Left hindlimb (tissue), 1 donor: ENCODE results near the gene UBL7.

ENCODE experiments used
- DNase-seq: peaks from one replicate; pipeline ENCODE4 v3.0.0-alpha.2; 2018

UBL7 gene

GRCh38 chr15:74438206-74438605 lies 22.8 kb downstream of the UBL7 start:
- DNase-seq, result no peak

GRCh38 chr15:74434263-74435136 lies 26.5 kb downstream of the UBL7 start:
- peak; percentile 69 for DNase-seq

- peak; percentile 93 for DNase-seq
Observed at GRCh38 chr15:74433592-74434262, 27.2 kb downstream of the UBL7 start, which contains the start of gene SEMA7A. SEMA7A (minus strand) TSS chr15:74433958; CDS start chr15:74433918, 40 bp downstream.

- no peak for DNase-seq
Observed at GRCh38 chr15:74432968-74433591, 27.9 kb downstream of the UBL7 start.

GRCh38 chr15:74432271-74432967 lies 28.5 kb downstream of the UBL7 start:
- DNase-seq, result peak; percentile 38

- DNase-seq, result no peak
Observed at GRCh38 chr15:74431645-74432044, 29.3 kb downstream of the UBL7 start.

- DNase-seq, result no peak
Observed at GRCh38 chr15:74431116-74431515, 29.8 kb downstream of the UBL7 start.

- DNase-seq, result no peak
Observed at GRCh38 chr15:74430510-74430951, 30.4 kb downstream of the UBL7 start.

- DNase-seq, result no peak
Observed at GRCh38 chr15:74429781-74430400, 31.1 kb downstream of the UBL7 start.

- DNase-seq, result no peak
Observed at GRCh38 chr15:74428970-74429780, 31.8 kb downstream of the UBL7 start.

GRCh38 chr15:74428442-74428787 lies 32.5 kb downstream of the UBL7 start:
- no peak for DNase-seq

GRCh38 chr15:74427607-74428441 lies 33.1 kb downstream of the UBL7 start:
- DNase-seq, result no peak

GRCh38 chr15:74426404-74427281 lies 34.3 kb downstream of the UBL7 start:
- no peak for DNase-seq

- no peak for DNase-seq
Observed at GRCh38 chr15:74425630-74426029, 35.3 kb downstream of the UBL7 start.

- DNase-seq, result no peak
Observed at GRCh38 chr15:74424901-74425528, 35.9 kb downstream of the UBL7 start.

- no peak for DNase-seq
Observed at GRCh38 chr15:74423431-74424257, 37.3 kb downstream of the UBL7 start.

GRCh38 chr15:74422652-74423430 lies 38.1 kb downstream of the UBL7 start:
- DNase-seq, result no peak
